ENCODE results near the gene HDAC6.

DNA sequence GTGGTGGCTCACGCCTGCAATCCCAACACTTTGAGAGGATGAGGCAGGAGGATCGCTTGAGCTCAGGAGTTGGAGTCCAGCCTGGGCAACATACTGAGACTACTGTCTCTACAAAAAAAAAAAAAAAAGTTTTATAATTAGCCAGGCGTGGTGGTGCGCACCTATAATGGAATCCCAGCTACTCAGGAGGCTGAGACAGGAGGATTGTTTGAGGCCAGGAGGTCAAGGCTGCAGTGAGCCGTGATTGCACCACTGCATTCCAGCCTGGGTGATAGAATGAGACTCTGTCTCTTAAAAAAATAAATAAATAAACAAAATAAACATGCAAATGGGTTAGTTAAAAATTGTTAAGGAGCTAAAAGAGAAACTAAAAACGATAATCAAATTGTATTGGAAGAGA lies 32.6 kb upstream of the HDAC6 start:
- TF ChIP-seq, protein P1, sequence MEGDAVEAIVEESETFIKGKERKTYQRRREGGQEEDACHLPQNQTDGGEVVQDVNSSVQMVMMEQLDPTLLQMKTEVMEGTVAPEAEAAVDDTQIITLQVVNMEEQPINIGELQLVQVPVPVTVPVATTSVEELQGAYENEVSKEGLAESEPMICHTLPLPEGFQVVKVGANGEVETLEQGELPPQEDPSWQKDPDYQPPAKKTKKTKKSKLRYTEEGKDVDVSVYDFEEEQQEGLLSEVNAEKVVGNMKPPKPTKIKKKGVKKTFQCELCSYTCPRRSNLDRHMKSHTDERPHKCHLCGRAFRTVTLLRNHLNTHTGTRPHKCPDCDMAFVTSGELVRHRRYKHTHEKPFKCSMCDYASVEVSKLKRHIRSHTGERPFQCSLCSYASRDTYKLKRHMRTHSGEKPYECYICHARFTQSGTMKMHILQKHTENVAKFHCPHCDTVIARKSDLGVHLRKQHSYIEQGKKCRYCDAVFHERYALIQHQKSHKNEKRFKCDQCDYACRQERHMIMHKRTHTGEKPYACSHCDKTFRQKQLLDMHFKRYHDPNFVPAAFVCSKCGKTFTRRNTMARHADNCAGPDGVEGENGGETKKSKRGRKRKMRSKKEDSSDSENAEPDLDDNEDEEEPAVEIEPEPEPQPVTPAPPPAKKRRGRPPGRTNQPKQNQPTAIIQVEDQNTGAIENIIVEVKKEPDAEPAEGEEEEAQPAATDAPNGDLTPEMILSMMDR (IDR thresholded peaks at IDR 0.05) = no peak
- TF ChIP-seq POLR2A (IDR thresholded peaks at IDR 0.05) = no peak

Measured in Peyer's patch (tissue), 4 donors.